GM10847 (cell line): Measurements from ENCODE around the gene NYAP2.

ENCODE experiments used
- POLR2A ChIP-seq: IDR thresholded peaks from 2 replicates; pipeline ENCODE4 v1.6.1; 2011; ENCODE audit not compliant: insufficient read length; ENCODE audit errors: extremely low read depth

The NYAP2 gene

GRCh38 chr2:225462945-225463344 lies 63.4 kb downstream of the NYAP2 start:
- TF ChIP-seq POLR2A = no peak

GRCh38 chr2:225463449-225463848 lies 63.9 kb downstream of the NYAP2 start:
- no peak for TF ChIP-seq POLR2A

- no peak for TF ChIP-seq POLR2A
Measured at GRCh38 chr2:225464346-225465025, 65.0 kb downstream of the NYAP2 start.

GRCh38 chr2:225465827-225466226 lies 66.3 kb downstream of the NYAP2 start:
- TF ChIP-seq POLR2A = no peak

- no peak for TF ChIP-seq POLR2A
Measured at GRCh38 chr2:225466891-225467604, 67.5 kb downstream of the NYAP2 start.

- no peak for TF ChIP-seq POLR2A
Measured at GRCh38 chr2:225468131-225468530, 68.6 kb downstream of the NYAP2 start.

- TF ChIP-seq POLR2A = no peak
Measured at GRCh38 chr2:225471039-225471438, 71.5 kb downstream of the NYAP2 start.

- no peak for TF ChIP-seq POLR2A
Measured at GRCh38 chr2:225471482-225471881, 72.0 kb downstream of the NYAP2 start.

- no peak for TF ChIP-seq POLR2A
Measured at GRCh38 chr2:225472161-225472560, 72.7 kb downstream of the NYAP2 start.

GRCh38 chr2:225479386-225479785 lies 79.9 kb downstream of the NYAP2 start:
- no peak for TF ChIP-seq POLR2A

GRCh38 chr2:225484751-225485150 lies 85.2 kb downstream of the NYAP2 start:
- no peak for TF ChIP-seq POLR2A

- no peak for TF ChIP-seq POLR2A
Measured at GRCh38 chr2:225486236-225486635, 86.7 kb downstream of the NYAP2 start.

GRCh38 chr2:225487878-225488416 lies 88.4 kb downstream of the NYAP2 start:
- TF ChIP-seq POLR2A = no peak

GRCh38 chr2:225488743-225489142 lies 89.2 kb downstream of the NYAP2 start:
- TF ChIP-seq POLR2A = no peak

- no peak for TF ChIP-seq POLR2A
Measured at GRCh38 chr2:225493420-225494099, 94.0 kb downstream of the NYAP2 start.

GRCh38 chr2:225494100-225494459 lies 94.6 kb downstream of the NYAP2 start:
- no peak for TF ChIP-seq POLR2A

GRCh38 chr2:225495706-225496105 lies 96.2 kb downstream of the NYAP2 start:
- no peak for TF ChIP-seq POLR2A

GRCh38 chr2:225496568-225496967 lies 97.1 kb downstream of the NYAP2 start:
- no peak for TF ChIP-seq POLR2A
